Measurements from ENCODE around the gene MESP2.
A peak's percentile ranks its signal among the peaks of the same experiment; 100 is the strongest.

MESP2 gene

DNA sequence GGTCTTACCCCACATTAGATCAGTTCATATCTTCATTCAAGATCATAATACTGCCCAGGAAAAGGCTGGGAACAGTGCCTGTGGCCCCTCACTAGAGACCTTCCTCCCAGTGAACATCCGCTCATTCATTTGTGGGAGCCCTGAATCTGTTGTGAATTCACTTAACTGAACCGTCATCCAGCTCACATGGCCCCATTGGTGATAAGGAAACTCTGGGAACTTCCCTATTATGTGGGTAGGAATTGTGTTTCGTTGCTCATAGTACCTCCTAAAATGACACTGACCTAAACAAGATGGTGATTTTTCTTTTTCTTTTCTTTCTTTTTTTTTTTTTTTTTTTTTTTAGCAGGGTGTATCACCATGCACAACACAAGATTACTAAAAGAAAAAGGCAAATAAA lies 6.8 kb upstream of the MESP2 start:
- TF ChIP-seq, protein P1, sequence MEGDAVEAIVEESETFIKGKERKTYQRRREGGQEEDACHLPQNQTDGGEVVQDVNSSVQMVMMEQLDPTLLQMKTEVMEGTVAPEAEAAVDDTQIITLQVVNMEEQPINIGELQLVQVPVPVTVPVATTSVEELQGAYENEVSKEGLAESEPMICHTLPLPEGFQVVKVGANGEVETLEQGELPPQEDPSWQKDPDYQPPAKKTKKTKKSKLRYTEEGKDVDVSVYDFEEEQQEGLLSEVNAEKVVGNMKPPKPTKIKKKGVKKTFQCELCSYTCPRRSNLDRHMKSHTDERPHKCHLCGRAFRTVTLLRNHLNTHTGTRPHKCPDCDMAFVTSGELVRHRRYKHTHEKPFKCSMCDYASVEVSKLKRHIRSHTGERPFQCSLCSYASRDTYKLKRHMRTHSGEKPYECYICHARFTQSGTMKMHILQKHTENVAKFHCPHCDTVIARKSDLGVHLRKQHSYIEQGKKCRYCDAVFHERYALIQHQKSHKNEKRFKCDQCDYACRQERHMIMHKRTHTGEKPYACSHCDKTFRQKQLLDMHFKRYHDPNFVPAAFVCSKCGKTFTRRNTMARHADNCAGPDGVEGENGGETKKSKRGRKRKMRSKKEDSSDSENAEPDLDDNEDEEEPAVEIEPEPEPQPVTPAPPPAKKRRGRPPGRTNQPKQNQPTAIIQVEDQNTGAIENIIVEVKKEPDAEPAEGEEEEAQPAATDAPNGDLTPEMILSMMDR (IDR thresholded peaks at IDR 0.05; ENCODE audit: borderline replicate concordance, insufficient read depth, low read depth, low read length): no peak
- no peak overlapping the region for H3K4me3 ChIP-seq (ENCODE audit: low read depth, low read length)

DNA sequence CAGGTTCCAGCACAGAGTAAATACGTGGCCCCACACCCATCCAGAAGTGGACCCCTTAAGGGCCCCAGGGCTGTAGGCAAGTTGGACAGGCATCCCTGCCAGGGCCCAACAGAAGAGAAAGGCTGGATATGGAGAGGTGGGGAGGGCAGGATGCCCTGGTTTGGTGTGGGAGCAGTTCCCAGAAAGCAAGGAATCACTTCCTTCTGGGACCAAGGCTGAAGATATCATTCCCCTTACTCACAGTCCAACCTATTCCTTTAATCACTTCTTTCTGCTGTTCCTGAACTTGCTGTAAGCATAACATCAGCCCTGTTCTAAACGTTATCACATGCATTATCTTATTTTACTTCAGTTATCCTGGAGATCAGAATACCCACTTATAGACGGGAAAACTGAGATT lies 6.1 kb upstream of the MESP2 start:
- TF ChIP-seq, protein P1 (IDR thresholded peaks at IDR 0.05; ENCODE audit: borderline replicate concordance, insufficient read depth, low read depth, low read length): no peak
- H3K4me3 ChIP-seq (ENCODE audit: low read depth, low read length): no peak overlapping the region

DNA sequence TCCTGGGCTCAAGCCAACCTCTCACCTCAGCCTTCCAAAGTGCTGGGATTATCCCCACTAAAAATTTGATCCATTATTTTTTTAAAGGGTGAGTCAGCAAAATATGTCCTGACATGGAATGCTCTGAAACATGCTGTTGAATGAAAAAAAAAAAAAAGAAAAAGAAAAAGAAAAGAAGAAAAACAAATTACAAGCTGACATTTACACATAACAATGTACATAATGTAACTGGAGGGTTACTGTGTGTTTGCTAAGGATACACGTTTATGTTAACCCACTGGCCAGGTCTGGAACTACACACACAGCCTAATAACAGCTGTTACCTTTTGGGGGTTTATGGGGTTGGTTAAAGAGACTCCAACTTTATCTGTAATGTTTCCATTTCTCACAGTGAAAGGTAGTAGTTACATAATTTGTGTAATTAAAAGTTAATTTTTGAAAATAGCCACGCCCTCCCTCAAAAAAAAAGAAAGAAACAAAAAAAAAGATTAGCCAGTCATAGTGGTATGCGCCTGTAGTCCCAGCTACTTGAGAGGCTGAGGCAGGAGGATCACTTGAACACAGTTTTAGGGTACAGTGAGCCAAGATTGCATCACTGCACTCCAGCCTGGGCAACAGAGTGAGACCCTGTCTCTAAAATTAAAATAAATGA lies 3.1 kb upstream of the MESP2 start:
- TF ChIP-seq, protein P1 (IDR thresholded peaks at IDR 0.05; ENCODE audit: borderline replicate concordance, insufficient read depth, low read depth, low read length): peak; percentile 36; the same call in 1 of the 2 replicates

DNA sequence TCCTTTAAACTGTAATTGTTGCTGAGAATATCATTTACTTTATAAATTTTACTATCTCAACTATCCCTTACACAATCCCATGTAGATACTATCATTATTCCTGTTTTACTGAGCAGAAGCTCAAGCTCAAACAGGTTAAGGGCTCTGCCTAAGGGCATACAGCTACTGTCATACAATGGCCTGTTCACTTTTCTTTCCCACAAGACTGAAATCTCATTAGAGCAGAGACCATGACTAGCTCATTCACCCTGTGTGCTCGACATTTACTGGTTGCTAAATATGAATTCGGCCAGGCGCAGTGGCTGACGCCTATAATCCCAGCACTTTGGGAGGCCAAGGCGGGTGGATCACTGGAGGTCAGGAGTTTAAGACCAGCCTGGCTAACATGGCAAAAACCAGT lies 1.6 kb upstream of the MESP2 start:
- H3K4me3 ChIP-seq (ENCODE audit: low read depth, low read length): no peak overlapping the region
- TF ChIP-seq, protein P1 (IDR thresholded peaks at IDR 0.05; ENCODE audit: borderline replicate concordance, insufficient read depth, low read depth, low read length): no peak

More for the DNA sequence above, 3.1 kb upstream of the MESP2 start:
- H3K4me3 ChIP-seq (ENCODE audit: low read depth, low read length): no peak overlapping the region

DNA sequence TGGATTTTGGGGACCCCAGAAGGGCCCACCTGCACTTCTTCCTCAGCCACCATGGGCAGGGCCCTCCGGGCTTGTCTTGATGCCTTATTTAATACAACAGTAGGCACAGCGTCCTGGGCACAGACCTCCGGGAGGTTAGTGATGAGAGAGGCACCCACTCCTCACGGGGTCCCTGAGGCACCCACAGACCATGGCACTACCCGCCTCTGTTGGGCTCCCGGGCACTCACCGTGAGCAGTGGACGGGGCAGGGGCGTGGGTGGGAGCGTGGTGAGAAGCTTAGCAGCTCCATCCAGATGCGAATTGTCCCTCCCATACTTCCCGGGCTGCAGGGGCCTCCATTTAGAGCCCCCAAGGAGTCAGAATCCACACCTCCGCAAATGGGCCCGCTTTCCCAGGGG lies 317 bp upstream of the MESP2 start:
- TF ChIP-seq, protein P1 (IDR thresholded peaks at IDR 0.05; ENCODE audit: borderline replicate concordance, insufficient read depth, low read depth, low read length): no peak
- peak overlapping the region; percentile 43 for H3K4me3 ChIP-seq (ENCODE audit: low read depth, low read length)

DNA sequence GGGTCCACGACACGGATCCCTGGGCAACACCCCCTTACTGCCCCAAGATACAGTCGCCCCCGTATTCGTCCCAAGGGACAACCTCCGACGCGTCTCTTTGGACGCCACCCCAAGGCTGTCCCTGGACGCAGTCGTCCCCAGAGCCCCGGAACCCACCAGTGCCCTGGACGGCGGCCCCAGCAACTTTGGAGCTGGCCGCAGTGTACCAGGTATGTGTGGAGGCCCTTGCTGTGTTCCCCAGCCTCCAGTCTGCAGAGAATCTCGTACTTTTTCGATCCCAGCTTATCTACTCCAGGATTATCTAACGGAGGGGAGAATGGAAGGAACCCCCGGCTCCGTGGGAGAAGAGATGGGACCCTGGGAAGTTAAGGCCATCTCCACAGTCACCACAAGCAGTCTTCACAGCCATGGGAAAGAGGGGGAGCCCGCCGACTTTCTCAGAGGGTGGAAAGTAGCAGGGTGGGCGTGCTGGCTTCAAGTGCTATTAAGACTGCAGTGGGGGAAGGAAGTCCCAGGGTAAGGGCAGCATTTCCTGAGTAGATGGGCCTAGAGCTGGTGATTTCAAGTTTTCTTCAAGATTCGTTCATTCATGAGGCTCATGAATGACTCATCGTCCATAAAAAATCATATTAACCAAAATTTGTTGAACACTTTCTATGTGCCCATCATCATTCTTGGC lies 1.1 kb downstream of the MESP2 start:
- H3K4me3 ChIP-seq (ENCODE audit: low read depth, low read length): no peak overlapping the region

More for the DNA sequence above, 1.1 kb downstream of the MESP2 start:
- TF ChIP-seq, protein P1 (IDR thresholded peaks at IDR 0.05; ENCODE audit: borderline replicate concordance, insufficient read depth, low read depth, low read length): no peak
